Measurements from ENCODE around the gene MTMR1.

DNA sequence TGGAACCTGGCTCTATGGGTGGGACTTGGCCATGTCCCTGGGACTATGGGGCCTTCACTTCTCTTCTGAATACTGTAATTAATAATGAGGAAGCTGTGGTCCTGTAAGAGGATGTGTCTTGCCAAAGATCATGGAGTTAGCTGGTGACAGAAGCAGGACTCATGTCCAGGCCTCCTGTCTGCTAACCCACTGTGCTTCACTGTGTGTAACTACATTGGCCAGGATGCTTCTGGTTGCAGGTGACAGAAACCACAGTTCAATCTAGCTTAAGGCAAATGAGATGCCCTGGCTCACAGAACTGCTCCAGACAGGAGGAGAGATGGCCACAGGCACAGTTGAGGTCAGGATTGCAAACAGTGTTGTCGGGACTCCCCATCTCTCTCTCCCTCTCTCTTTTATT is 3.1 kb downstream of the MTMR1 start:
- no peak for TF ChIP-seq ARNTL (CRISPR knock-in tag; IDR thresholded peaks at IDR 0.05; ENCODE audit: borderline replicate concordance, low read depth)
- TF ChIP-seq, protein P1, sequence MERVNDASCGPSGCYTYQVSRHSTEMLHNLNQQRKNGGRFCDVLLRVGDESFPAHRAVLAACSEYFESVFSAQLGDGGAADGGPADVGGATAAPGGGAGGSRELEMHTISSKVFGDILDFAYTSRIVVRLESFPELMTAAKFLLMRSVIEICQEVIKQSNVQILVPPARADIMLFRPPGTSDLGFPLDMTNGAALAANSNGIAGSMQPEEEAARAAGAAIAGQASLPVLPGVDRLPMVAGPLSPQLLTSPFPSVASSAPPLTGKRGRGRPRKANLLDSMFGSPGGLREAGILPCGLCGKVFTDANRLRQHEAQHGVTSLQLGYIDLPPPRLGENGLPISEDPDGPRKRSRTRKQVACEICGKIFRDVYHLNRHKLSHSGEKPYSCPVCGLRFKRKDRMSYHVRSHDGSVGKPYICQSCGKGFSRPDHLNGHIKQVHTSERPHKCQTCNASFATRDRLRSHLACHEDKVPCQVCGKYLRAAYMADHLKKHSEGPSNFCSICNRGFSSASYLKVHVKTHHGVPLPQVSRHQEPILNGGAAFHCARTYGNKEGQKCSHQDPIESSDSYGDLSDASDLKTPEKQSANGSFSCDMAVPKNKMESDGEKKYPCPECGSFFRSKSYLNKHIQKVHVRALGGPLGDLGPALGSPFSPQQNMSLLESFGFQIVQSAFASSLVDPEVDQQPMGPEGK (CRISPR knock-in tag; IDR thresholded peaks at IDR 0.05; ENCODE audit: borderline replicate concordance), result no peak
- TF ChIP-seq CSDC2 (CRISPR knock-in tag; IDR thresholded peaks at IDR 0.05), result no peak
- TF ChIP-seq CREB5 (CRISPR knock-in tag; IDR thresholded peaks at IDR 0.05; ENCODE audit: low read depth), result no peak
- TF ChIP-seq ZNF70 (CRISPR knock-in tag; IDR thresholded peaks at IDR 0.05), result no peak
- no peak for TF ChIP-seq ZC3H10 (CRISPR knock-in tag; IDR thresholded peaks at IDR 0.05)
- no peak for TF ChIP-seq ESRRG (CRISPR knock-in tag; IDR thresholded peaks at IDR 0.05)
